Suppressor macrophage treated with lipopolysaccharide for 1 hour (primary cell): ENCODE measurements around the gene TAOK1.
"Not testable (repeated sequence)": the region's sequence is repeated elsewhere in the genome, so short reads cannot be mapped to it uniquely, and the experiment has no call there.

ENCODE experiments used
- DNase-seq, 3 donors: peaks; one replicate each; pipeline ENCODE4 v3.0.0-alpha.2; 2020 to 2022

Gene TAOK1

GRCh38 chr17:29555840-29556239 lies 165.7 kb downstream of the TAOK1 start:
- no peak for DNase-seq

GRCh38 chr17:29557085-29557738 lies 167.0 kb downstream of the TAOK1 start:
- DNase-seq = no peak

GRCh38 chr17:29557739-29558116 lies 167.6 kb downstream of the TAOK1 start:
- DNase-seq = no peak

GRCh38 chr17:29558139-29558538 lies 168.0 kb downstream of the TAOK1 start:
- DNase-seq = not testable (repeated sequence)

GRCh38 chr17:29559640-29560039 lies 169.5 kb downstream of the TAOK1 start:
- DNase-seq = no peak

- peak; percentile 58 to 83 (median 74) for DNase-seq
These were observed 170.2 kb downstream of the TAOK1 start for GRCh38 chr17:29560316-29560715.

- DNase-seq = peak; percentile 59 to 63 (median 62)
These were observed 171.7 kb downstream of the TAOK1 start for GRCh38 chr17:29561554-29562517.

GRCh38 chr17:29562615-29563014 lies 172.5 kb downstream of the TAOK1 start:
- DNase-seq = no peak

- DNase-seq = no peak
These were observed 173.7 kb downstream of the TAOK1 start for GRCh38 chr17:29563816-29564215.

- DNase-seq = peak; percentile 23 to 54 (median 32)
These were observed 175.7 kb downstream of the TAOK1 start for GRCh38 chr17:29565643-29566472.

- DNase-seq = peak; percentile 88 to 96 (median 90)
These were observed 176.5 kb downstream of the TAOK1 start, which contains the start of gene ABHD15 for GRCh38 chr17:29566473-29567303. TSS of gene ABHD15 (minus strand) at chr17:29567037. CDS start at chr17:29566966, 71 bp downstream.

GRCh38 chr17:29567304-29567553 lies 177.1 kb downstream of the TAOK1 start:
- no peak for DNase-seq

- peak; percentile 63 to 83 (median 67) for DNase-seq
These were observed 177.6 kb downstream of the TAOK1 start for GRCh38 chr17:29567554-29568330.

- DNase-seq = peak; percentile 77 to 88 (median 86)
These were observed 178.4 kb downstream of the TAOK1 start, which contains the start of gene TP53I13 for GRCh38 chr17:29568331-29569244. TSS of gene TP53I13 (plus strand) at chr17:29568701. CDS start at chr17:29568759, 58 bp downstream.

GRCh38 chr17:29569245-29569950 lies 179.2 kb downstream of the TAOK1 start:
- DNase-seq = peak; percentile 33 to 52 (median 41)

- no peak for DNase-seq
These were observed 180.4 kb downstream of the TAOK1 start for GRCh38 chr17:29570521-29570920.

GRCh38 chr17:29571486-29571882 lies 181.3 kb downstream of the TAOK1 start:
- DNase-seq = no peak

GRCh38 chr17:29571883-29572681 lies 181.9 kb downstream of the TAOK1 start:
- DNase-seq = peak in 1 of 3 donors; percentile 28
